ELR (cell line): ENCODE measurements around the gene ARFIP1.
"Not testable (repeated sequence)": the region's sequence is repeated elsewhere in the genome, so short reads cannot be mapped to it uniquely, and the experiment has no call there.

Source experiments
- DNase-seq: peaks from one replicate; pipeline ENCODE4 v3.0.0-alpha.2; 2015; ENCODE audit warnings: low read depth

Gene ARFIP1, protein sequence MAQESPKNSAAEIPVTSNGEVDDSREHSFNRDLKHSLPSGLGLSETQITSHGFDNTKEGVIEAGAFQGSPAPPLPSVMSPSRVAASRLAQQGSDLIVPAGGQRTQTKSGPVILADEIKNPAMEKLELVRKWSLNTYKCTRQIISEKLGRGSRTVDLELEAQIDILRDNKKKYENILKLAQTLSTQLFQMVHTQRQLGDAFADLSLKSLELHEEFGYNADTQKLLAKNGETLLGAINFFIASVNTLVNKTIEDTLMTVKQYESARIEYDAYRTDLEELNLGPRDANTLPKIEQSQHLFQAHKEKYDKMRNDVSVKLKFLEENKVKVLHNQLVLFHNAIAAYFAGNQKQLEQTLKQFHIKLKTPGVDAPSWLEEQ

DNA sequence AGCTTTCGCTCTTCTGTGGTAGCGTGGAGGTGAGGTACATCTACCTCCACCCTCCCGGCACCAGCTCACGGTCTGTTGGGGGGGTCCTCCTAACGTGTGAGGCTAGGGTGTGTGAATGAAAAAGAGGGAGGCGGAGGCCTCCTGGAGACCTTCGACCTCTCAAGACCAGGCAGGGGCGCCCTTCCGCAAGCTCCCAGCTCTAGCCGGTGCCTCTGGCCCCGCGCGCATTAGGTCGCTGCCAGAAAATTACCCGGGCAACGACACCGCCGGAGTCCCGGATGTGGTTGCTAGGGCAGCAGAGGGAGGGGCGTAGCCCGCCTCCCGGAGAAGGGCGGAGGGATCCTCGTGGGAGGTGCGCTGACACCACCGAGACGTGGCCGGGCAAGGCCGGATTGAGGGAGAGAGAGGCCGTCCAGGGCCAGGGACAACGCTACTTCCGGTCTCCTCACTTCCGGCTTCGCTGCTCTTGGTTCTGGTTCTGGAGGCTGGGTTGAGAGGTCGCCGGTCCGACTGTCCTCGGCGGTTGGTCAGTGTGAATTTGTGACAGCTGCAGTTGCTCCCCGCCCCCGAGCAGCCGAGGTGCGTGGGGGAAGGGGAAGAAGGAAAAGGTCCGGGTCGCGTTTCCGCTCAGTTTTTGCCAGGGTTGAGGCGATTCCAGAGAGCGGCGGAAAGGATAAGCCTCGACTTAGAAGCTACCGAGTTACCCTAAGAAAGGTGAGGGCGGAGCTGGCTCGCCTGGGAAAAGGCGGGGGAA, at the start of gene ARFIP1, which contains the start of gene TIGD4:
Gene ARFIP1, plus strand, starts transcription at position 442 of the 754 bp plus-strand sequence. CDS start 49,680 bp downstream, outside the sequence.
Gene TIGD4, minus strand, starts transcription at position 218 of the 754 bp plus-strand sequence. CDS start 8,726 bp downstream, outside the sequence.
- peak; percentile 97 for DNase-seq

DNA sequence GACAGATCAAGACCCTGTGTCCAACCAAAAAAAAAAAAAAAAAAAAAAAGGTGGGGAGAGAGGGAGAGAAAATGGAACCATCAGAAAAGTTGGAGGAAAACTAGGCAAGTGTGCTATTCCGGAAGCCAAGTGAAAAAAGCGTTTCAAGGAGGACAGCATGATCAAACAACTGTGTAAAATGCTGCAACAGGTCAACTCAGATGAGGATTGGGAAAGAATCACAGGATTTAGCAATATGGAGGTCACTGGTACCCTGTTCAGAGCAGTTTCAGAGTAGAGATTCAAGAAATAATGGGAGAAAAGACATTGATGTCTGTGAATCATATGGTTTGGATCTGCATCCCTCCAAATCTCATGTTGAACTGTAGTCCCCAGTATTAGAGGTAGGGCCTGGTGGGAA, 47.8 kb upstream of the ARFIP1 start:
- DNase-seq, result no peak

DNA sequence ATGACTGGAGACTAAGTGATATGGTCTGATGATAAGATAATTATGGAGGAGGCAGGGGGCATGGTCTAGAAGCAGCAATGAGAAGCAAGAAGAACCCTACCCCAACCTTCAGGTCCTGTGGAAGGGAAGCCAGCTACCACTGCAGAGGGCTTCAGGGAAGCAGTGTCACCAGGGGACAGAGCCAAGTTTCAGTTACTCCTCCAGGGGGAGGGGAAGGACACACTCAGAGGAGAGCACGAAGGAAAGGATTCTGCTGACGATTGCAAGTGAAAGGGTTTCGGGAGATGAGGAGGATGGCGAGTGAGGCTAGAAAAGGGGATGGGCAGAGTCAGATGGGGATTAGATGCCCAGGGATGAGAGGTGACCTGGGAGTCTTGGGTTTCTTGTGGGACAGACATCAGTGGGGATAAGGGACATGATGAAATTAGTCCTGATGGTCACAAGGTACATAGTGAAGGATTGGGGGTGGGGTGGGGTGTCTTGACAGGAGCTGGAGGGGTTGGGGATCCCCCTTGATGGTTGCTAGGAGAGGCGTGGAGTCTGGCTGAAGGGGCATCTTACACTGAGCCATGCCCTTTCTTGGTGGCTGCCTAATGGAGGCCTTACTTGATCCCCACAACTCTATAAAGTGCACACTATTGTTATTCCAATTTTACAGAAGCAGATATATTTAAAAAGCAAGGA, 45.6 kb upstream of the ARFIP1 start:
- DNase-seq, result no peak

DNA sequence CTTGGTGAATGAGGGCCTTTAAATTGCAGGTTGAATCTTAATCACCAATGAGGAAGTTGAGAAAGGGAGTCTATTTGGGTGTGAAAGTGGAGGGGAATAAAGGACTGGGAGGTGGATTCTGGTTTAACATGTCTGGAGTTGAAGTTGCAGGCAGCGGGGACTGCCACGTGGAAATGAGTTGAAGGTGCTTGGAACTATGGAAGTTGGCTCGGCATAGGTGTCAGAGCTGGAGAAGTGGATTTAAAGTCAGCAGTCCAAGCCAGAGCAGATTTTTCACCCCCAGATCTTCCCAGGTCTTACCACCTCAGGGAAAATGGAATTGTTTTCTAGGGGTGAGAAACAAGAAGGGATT, 45.1 kb upstream of the ARFIP1 start:
- no peak for DNase-seq

DNA sequence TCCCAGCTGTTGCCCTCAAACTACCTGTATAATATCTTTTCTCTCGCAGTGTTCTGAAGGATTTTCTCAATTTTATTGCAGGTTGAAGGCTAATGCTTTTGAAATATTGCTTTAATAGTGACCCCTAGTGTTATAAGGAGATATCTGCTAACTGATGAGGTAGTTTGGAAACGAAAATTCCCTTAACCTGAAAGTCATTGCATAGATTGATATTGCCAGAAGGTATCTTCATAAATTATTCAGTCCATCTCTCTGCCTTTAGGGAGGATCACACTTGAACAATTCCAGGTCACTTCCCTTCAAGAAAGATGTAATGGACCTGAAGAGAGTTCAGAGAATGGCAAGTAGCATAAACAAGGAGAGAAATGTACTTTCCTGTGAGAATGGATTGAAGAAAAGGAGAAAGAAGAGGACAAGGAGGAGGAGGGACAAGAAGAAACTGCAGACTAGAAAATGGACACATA, 44.3 kb upstream of the ARFIP1 start:
- DNase-seq, result peak; percentile 55

DNA sequence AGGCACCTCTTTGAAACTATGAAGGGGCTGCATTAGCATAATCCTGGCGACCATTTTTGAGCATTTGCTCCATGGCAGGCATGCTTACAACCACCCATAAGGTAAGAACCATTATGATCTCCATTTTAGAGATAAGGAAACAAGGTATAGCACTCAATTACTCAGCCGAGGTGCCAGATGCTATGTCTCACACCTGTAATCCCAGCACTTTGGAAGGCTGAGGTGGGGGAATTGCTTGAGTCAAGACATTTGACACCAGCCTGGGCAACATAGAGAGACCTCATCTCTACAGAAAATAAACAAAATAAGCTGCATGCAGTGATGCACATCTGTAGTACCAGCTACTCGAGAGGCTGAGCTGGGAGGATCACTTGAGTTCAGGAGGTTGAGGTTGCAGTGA, 43.8 kb upstream of the ARFIP1 start:
- no peak for DNase-seq

DNA sequence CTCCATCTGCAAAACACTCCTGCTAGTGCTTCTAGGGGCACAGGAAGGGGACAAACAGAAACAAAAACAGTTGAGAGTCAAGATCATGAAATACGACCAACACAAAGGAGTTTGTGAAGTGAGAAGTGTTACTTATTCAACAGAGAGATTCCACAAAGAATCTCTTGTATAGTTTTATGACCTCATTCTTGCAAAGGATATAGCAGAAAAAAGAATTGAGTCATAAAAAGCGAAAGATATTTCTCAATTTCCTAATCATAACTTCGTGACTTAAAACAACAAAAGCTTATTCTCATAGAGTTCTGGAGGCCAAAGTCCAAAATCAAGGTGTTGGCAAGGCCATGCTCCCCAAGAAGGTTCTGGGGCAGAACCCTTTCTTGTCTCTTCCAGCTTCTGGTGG, 40.9 kb upstream of the ARFIP1 start:
- DNase-seq, result peak; percentile 6

DNA sequence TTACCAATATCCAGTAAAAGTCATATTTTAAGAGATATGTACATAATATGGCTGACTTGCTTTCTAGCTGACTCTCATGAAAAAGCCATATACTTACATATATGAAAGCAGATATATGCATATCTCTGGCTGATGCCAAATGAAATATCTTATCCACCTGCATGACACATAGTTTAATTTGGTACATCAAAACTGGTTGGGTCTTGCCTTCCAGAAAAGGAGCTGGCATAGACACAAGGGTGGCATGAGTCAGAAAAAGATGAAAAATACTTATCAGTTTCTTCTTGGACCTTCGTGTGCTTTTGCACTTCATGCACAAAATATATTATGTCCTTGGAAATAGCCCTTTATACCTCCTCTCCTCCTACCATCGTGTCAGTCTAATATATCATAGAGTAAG, 32.3 kb upstream of the ARFIP1 start:
- no peak for DNase-seq

DNA sequence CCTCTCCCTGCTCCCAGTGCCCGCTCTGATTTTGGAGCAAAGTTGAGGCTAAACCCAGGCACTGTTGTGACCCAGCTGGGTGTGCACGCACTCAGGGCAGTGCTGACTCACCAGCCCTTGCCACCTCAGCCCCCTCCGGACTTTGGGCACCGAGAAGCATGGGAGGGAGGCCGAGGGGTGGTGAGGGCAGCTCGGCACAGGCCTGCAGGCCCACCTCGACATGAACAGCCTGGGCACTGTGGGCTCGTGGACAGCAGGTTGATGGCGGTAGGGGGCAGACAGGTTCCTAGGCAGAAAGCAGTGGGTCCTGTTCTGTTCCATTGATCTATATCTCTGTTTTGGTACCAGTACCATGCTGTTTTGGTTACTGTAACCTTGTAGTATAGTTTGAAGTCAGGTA, 31.1 kb upstream of the ARFIP1 start:
- no peak for DNase-seq

DNA sequence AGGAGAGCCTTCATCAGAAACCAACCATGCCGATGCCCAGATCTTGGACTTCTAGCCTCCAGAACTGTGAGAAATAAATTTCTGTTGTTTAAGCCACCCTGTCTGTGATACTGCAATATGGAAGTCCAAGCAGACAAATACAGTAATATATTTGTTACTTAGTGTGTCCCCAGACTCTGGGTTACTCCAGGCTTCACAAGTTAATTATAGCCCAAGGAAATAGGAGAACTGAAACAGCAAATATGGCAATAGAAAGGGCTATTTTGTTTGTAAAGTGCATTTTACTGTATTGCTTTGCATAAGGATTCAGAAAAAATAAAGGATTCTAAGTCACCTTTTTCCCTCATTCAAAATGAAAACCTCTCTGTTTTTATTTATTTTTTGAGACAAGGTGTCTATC, 16.0 kb upstream of the ARFIP1 start:
- DNase-seq, result no peak

DNA sequence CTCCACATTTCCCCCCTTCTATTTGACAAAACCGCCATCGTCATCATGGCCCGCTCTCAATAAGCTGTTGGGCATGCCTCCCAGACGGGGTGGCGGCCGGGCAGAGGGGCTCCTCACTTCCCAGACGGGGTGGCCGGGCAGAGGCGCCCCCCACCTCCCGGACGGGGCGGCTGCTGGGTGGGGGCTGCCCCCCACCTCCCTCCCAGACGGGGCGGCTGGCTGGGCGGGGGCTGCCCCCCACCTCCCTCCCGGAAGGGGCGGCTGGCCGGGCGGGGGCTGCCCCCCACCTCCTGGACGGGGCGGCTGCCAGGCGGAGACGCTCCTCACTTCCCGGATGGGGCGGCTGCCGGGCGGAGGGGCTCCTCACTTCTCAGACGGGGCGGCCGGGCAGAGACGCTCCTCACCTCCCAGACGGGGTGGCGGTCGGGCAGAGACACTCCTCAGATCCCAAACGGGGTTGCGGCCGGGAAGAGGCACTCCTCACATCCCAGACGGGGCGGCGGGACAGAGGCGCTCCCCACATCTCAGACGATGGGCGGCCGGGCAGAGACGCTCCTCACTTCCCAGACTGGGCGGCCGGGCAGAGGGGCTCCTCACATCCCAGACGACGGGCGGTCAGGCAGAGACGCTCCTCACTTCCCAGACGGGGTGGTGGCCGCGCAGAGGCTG, 14.6 kb upstream of the ARFIP1 start:
- not testable (repeated sequence) for DNase-seq

DNA sequence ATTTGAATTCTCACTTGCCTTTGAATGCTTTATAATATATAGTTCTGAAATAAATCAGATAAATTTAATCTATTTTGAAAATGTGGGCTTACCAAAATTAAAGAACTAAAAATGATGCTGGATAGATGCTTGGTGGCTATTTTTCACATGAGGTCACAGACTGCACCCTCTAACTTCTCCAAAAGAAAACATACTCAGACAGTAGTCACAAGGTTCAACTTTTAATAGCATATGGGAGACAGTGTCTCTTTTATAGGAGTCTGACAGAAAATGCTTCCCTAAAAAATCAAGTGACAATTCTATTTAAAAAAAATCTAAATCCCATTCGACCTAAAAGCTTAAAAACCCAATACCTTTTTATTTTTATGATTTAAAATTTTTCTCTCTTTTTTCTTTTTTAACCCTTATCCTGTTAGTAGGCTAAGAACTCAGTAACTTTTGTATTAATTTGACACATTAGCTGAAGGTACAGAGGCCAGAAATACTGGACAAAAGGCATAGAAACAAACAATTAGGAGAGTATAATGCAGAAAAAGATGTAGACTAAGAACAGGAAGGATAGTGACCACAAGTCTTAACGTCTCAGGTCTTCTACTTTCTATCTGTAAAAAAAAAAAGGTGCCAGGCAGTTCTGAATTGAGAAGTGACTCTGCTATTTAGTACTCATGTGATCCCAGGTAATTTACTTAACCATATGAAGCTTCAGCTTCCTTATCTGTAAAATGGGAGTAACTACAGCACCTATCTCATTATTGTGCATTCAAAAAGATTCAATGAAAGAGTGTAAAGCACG, 7.8 kb upstream of the ARFIP1 start:
- no peak for DNase-seq

DNA sequence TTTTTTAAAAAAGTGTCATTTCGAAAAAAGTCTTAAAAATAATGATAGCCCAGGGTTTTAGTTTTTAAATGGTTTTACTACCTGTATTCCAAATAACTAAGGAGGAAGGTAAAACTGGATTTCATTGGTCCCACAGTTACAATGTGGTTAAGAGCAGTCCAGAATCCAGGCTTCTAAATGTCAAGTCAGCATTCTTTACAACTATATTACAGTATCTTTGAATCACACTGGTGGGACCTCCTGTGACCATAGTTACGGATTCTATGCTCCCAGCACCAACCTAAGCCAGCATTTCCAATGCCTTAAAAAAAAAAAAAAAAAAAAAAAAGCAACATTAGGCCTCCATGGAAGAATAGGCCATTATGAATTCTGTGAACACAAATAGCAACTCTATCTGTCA, 6.4 kb upstream of the ARFIP1 start:
- DNase-seq, result no peak

DNA sequence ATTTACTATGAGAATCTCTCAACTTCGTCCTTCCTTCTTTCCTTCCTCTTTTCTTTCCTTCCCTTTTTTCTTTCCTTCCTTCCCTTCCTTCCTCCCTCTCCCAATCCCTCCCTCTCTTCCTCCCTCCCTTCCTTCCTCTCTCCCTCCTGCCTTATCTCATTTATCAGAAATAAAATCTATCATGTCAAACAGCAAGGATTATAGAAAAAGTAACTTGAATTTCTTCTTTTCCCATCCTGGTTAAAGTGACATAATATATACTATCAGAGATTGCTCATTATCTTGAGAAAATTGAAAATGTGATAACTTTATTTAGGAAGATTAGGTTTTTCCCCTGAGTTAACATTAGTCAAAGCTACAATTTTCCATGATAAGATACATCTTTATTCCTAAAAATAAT, 5.8 kb upstream of the ARFIP1 start:
- DNase-seq, result no peak

DNA sequence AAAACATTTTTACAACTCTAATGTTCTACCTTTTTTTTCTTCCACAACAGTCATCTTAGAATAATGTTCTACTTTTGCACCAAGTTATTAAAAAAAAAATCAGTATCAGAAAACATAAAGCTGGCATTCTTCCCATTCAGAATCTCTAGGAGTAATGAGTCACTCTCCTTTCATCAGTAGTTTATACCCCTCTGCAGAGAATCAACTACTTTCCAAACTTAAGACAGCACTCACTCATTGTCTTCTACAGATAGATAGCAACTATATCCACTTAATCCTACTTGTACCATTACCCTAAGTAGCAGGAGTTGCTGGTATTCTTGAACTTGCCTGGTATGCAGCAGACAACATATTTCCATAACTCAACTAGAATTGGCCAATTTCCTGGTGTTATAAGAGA, 3.4 kb upstream of the ARFIP1 start:
- DNase-seq, result peak; percentile 44

DNA sequence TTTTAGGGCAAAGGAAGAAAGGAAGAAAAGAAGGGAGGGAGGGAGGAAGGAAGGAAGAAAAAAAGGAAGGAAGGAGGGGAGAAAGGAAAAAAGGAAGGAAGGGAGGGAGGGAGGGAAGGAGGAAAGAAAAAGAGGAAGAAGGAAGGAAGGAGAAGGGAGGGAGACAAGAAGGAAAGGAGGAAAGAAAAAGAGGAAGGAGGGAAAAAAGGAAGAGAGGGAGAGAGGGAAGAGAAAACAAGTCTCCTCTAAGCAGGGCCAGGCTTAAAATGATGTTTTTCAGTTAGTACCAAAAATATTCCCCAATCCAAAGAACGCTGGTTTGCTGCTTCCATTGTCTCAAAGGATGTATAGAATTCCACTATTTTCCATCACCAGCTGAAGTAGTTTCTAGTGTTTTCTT, 2.3 kb upstream of the ARFIP1 start:
- no peak for DNase-seq

DNA sequence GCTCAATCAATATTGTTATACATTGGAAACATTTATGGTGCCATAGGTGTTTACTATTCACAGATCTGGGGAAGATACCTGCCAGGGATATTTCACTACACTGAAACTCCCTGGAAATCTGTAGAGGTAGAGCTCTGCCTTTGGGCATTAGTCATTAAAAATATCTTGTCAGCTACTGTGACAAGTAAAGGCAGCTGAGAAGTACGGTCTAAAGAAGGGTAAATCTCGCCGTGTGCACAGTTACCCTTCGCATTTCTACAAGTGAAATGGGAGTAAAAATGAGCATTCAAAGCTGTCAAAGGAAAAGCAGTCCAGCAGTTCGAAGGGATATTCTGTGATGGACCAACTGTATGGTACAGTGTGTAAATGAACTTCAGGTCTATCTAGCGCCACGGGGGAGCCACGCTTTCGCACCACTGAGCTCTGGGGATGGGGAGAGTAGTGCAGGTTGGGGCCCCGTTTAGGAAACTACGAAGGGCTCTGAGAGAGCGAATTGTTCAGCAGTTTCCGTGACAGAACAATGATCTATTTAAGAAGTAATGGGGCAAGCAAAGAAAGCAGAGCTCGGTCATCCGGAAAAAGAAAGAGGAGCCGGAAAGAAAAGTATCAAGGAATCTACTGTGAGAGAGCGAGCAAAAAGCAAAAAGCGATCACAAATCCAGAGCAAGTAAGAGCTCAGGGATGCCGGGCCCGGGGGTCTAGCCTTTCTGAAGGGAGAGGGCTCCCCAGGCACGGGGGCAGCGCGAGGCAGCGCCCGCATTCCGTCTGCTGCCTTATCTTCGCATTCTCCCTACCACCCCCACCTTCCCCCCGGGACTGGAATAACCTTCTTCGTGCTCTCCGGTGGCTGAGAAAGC, 870 bp upstream of the ARFIP1 start:
- peak; percentile 43 for DNase-seq

DNA sequence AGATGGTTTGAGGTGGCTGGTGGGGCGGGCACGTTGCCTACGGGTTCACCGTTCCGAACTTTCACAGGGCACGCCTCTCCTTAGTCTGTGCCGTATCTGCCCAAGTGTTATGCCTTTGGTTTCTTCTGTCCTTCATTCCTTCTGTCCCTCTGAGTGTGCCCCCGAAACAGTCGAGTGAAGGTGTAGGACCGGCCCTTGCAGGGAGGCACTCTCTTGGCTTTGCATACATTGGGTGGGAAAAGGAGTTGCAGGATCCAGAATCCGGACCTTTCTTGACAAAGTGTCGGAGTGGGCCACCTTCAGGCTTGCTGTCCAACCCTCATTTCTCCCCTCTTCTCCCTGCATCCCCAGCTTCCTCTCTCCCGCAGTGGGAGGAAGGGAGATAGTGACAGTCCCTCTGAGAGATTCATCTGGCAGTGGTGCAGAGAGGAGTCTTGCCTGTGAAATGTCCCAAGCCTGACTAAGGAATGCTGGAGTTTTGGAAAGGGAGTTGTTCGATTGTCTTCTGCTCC, 569 bp downstream of the ARFIP1 start:
- peak; percentile 52 for DNase-seq

DNA sequence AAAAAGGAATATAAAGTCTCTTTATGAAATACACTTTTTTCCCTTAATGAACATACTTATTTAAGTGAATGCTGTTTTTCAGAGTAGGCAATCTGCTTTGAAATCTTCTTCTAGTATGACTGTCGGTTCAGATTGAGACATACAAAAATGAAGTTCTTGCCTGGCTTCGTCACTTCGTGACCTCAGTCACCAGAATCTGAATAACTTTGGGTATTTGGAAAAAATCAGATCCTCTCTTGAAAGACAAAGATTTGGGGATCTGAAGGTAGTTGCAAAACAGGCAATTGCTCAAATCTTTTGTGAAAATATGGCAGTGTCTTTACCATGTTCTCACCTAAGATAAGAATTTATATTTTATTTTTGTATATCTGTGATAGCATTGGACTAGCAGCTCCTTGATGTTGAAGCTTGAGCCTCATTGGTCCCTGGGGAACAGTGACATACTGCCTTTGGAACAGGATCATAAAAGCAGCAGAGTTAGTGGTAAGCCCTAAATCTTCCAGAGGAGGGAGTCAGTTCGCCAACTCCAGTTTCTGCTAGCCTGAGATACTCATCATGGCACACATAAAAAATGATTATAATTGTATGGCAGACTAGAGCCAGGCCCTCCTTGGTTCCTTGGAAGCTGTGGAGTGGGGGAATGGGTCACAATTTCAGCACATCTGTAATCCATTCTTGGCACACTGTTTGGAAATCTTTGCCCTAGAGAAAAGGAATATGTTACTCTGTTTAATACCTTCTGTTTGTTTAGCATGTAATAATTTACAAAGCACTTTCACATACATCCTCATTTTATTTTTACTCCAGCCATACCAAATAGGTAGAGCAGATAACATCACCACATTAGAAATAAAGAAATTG, 5.0 kb downstream of the ARFIP1 start:
- DNase-seq, result peak; percentile 52
